K562 (cell line): ENCODE results near the gene DAB2. TPM values are rescaled to one million over a fixed set of nuclear protein-coding genes. Genes with fewer than 3 reads are reported as not detected.

Experiments
- ATAC-seq: fragments of 200-7000 bp; cut with Tn5 transposase; 3 replicates; pipeline ENCODE4 v1.9.1; 2020; ENCODE audit warnings: moderate library complexity
- BruUV-seq: library from RNA; stranded (reverse); fragments of 400-500 nt; replicated peaks from 2 replicates; lab custom pipeline; 2021; lab: Mats Ljungman, UMichigan
- CTCF ChIA-PET: fragments of 300-600 bp; formaldehyde crosslinking; extraction: SDS; loops from one replicate; lab custom pipeline; 2021; ENCODE audit warnings: low intra/inter-chr PET ratio; lab: Yijun Ruan, JAX
- POLR2A ChIA-PET: fragments of 300-600, 350-650 bp; sonication (Branson Sonifier 250); formaldehyde crosslinking; extraction: SDS; loops from one replicate; lab custom pipeline; 2021; ENCODE audit warnings: antibody characterized with exemption, inconsistent platforms; lab: Yijun Ruan, JAX
- DNase-seq, 4 experiments: peaks; one replicate each; pipeline versions ENCODE4 v3.0.0 to v3.0.0-alpha.2; 2011 to 2018; ENCODE audit warnings: low spot score in 3 of 4, mixed read lengths in 3 of 4; ENCODE audit errors: extremely low read depth in 1 of 4
- FAIRE-seq: peaks from 2 replicates; lab custom pipeline; 2011; peaks lifted over from hg19 to GRCh38; lab: Jason Lieb, UNC
- H2AFZ ChIP-seq: 2 replicates; pipeline ENCODE4 v1.6.0; 2011; ENCODE audit warnings: low read depth, low read length, control low read depth, inconsistent platforms
- H3K27ac ChIP-seq: fragments of 200-600 bp; 3 replicates; pipeline ENCODE4 v1.8.0; 2011; ENCODE audit warnings: low read depth, mild to moderate bottlenecking, control low read depth, inconsistent platforms, low read length, moderate library complexity, mixed read lengths; ENCODE audit errors: extremely low read depth
- H3K27me3 ChIP-seq, 2 experiments: fragments of 300-600 bp in 1 of 2; 2 replicates in 1 of 2; 3 replicates in 1 of 2; pipeline versions ENCODE4 v1.6.0 to v1.8.0; 2011; ENCODE audit warnings: inconsistent platforms in 2 of 2, low read length in 2 of 2, mild to moderate bottlenecking in 1 of 2, mixed read lengths in 1 of 2, moderate library complexity in 1 of 2; ENCODE audit not compliant: control insufficient read depth in 2 of 2, insufficient read depth in 2 of 2
- H3K36me3 ChIP-seq: fragments of 300-600 bp; 3 replicates; pipeline ENCODE4 v1.8.0; 2011; ENCODE audit warnings: mild to moderate bottlenecking, low read length, inconsistent platforms; ENCODE audit not compliant: control insufficient read depth, insufficient read depth
- H3K4me1 ChIP-seq, 2 experiments: fragments of 200-600 bp in 1 of 2; replicated peaks in 1 of 2; 2 replicates in 1 of 2; 3 replicates in 1 of 2; pipeline versions ENCODE4 v1.5.1 to v1.8.0; 2011; ENCODE audit warnings: inconsistent platforms in 2 of 2, low read length in 2 of 2, mild to moderate bottlenecking in 1 of 2, mixed read lengths in 1 of 2, moderate library complexity in 1 of 2; ENCODE audit not compliant: control insufficient read depth in 2 of 2, insufficient read depth in 2 of 2
- H3K4me2 ChIP-seq: 2 replicates; pipeline ENCODE4 v1.6.1; 2011; ENCODE audit warnings: low read length, control low read depth, inconsistent platforms, mixed read lengths; ENCODE audit not compliant: insufficient read depth
- H3K4me3 ChIP-seq: fragments of 200-600 bp; sonication (generic), shearing (Covaris generic); 2 replicates; pipeline ENCODE4 v1.5.1; 2016; ENCODE audit warnings: control low read depth, inconsistent platforms
- H3K79me2 ChIP-seq: fragments of 200-600 bp; 3 replicates; pipeline ENCODE4 v1.8.0; 2011; ENCODE audit warnings: low read length, inconsistent platforms; ENCODE audit not compliant: control insufficient read depth, insufficient read depth
- H3K9ac ChIP-seq, 2 experiments: 2 replicates each; pipeline versions ENCODE4 v1.6.0 to v1.6.1; 2011; ENCODE audit warnings: low read depth in 2 of 2, low read length in 2 of 2, control low read depth in 1 of 2, inconsistent platforms in 1 of 2, mild to moderate bottlenecking in 1 of 2, mixed read lengths in 1 of 2; ENCODE audit not compliant: insufficient read depth in 1 of 2
- H3K9me1 ChIP-seq: one replicate; pipeline ENCODE4 v1.6.0; 2011; ENCODE audit warnings: inconsistent platforms, mild to moderate bottlenecking, low read length, moderate library complexity; ENCODE audit not compliant: control insufficient read depth, insufficient read depth
- H3K9me3 ChIP-seq: replicated peaks from 2 replicates; pipeline ENCODE4 v1.5.1; 2011; ENCODE audit warnings: low read depth, low read length, inconsistent platforms; ENCODE audit not compliant: control insufficient read depth, insufficient read depth
- H4K20me1 ChIP-seq: replicated peaks from 2 replicates; pipeline ENCODE4 v1.6.1; 2011; ENCODE audit warnings: low read length, inconsistent platforms, mixed read lengths; ENCODE audit not compliant: control insufficient read depth, insufficient read depth
- ARHGAP35 ChIP-seq: fragments of 450-650 bp; IDR thresholded peaks from 2 replicates; pipeline ENCODE4 v1.6.1; 2018; ENCODE audit not compliant: partially characterized antibody
- MTF1 ChIP-seq: fragments of 250-450 bp; sonication (Bioruptor Pico); IDR thresholded peaks from 2 replicates; pipeline ENCODE4 v1.9.0; 2021; ENCODE audit warnings: moderate library complexity, mild to moderate bottlenecking, inconsistent platforms, borderline replicate concordance
- MYC ChIP-seq, 2 experiments: fragments of 250-450 bp in 1 of 2; sonication (Bioruptor Pico) in 1 of 2; IDR thresholded peaks; 2 replicates each; pipeline versions ENCODE4 v1.5.1 to v1.6.1; 2012 to 2021; ENCODE audit warnings: low read depth in 2 of 2, borderline replicate concordance in 1 of 2, improper control_type of control experiment in 1 of 2, low read length in 1 of 2, mild to moderate bottlenecking in 1 of 2, moderate library complexity in 1 of 2
- PHF8 ChIP-seq: fragments of 200-600 bp; sonication (generic); IDR thresholded peaks from 2 replicates; pipeline ENCODE4 v1.6.1; 2012; ENCODE audit warnings: mixed run types, mild to moderate bottlenecking, inconsistent platforms, low read length, moderate library complexity, borderline replicate concordance
- RAD21 ChIP-seq, 2 experiments: fragments of 250-450 bp in 1 of 2; fragments of 450-650 bp in 1 of 2; sonication (Bioruptor Pico) in 1 of 2; formaldehyde crosslinking in 1 of 2; IDR thresholded peaks in 1 of 2; conservative IDR thresholded peaks in 1 of 2; 2 replicates each; pipeline versions ENCODE4 v1.4.0 to v1.8.0; 2020 to 2022; ENCODE audit warnings: mild to moderate bottlenecking in 2 of 2, moderate library complexity in 1 of 2
- SNAPC5 ChIP-seq: fragments of 250-450 bp; sonication (Bioruptor Pico); IDR thresholded peaks from 2 replicates; pipeline ENCODE4 v1.8.0; 2021; ENCODE audit warnings: moderate library complexity, mild to moderate bottlenecking, inconsistent platforms
- STAG1 ChIP-seq: sonication (generic); formaldehyde crosslinking; IDR thresholded peaks from 2 replicates; pipeline ENCODE4 v1.5.0; 2020; ENCODE audit warnings: missing genetic modification reagents, borderline replicate concordance
- TCF7L2 ChIP-seq: fragments of 150-350 bp; IDR thresholded peaks from 2 replicates; pipeline ENCODE4 v1.6.1; 2016; ENCODE audit warnings: low read depth, mild to moderate bottlenecking, low read length, moderate library complexity
- ZKSCAN1 ChIP-seq: fragments of 150-350 bp; IDR thresholded peaks from 2 replicates; pipeline ENCODE4 v1.6.1; 2016; ENCODE audit warnings: low read depth, low read length
- ZKSCAN8 ChIP-seq: fragments of 200-800 bp; sonication (Bioruptor generic); IDR thresholded peaks from 2 replicates; pipeline ENCODE4 v1.6.1; 2016; ENCODE audit warnings: missing genetic modification characterization, missing compliant biosample characterization
- ZNF507 ChIP-seq: conservative IDR thresholded peaks from 2 replicates; pipeline ENCODE4 v1.6.1; 2017; ENCODE audit warnings: missing genetic modification characterization, missing compliant biosample characterization
- ZNF764 ChIP-seq: fragments of 250-450 bp; sonication (Bioruptor Pico); IDR thresholded peaks from 2 replicates; pipeline ENCODE4 v1.4.0; 2020; ENCODE audit warnings: low read depth, mild to moderate bottlenecking, moderate library complexity
- WGBS: fragments of 100-300 bp; shearing (Covaris generic); methylation state at CpG from one replicate; pipeline ENCODE4 v1.1.6; 2016; ENCODE audit warnings: low coverage, mixed read lengths; ENCODE audit not compliant: insufficient coverage; ENCODE audit errors: missing lambda C conversion rate; 5-methylcytosine and 5-hydroxymethylcytosine counted together
- in situ Hi-C: fragments of 300-500 bp; cut with MboI; formaldehyde crosslinking; loops from 4 replicates; pipeline ENCODE4 v1.15.0; 2018; ENCODE audit warnings: inconsistent platforms, mixed read lengths
- intact Hi-C: fragments of 100-400 bp; cut with micrococcal nuclease; formaldehyde crosslinking; loops from 2 replicates; pipeline ENCODE4 v1.14.2; 2022
- polyA plus RNA-seq, 8 experiments: library from polyadenylated mRNA; depleted of rRNA in 4 of 8; stranded (reverse) in 5 of 8; unstranded in 3 of 8; fragments of >200 nt; fragmentation: Nextera tagmentation in 2 of 8; fragmentation: Illumina TruSeq in 1 of 8; extraction: Ambion mirVana in 2 of 8; extraction: Trizol in 1 of 8; gene quantifications; 2 replicates each; pipeline versions ENCODE4 v1.2.1 to v1.2.3, GENCODE V29; 2011 to 2014; ENCODE audit warnings: inconsistent platforms in 1 of 8, missing spikeins in 1 of 8
- total RNA-seq, 7 experiments: library from RNA; depleted of rRNA in 6 of 7; stranded (reverse); fragments of >200 nt in 6 of 7; fragmentation: Illumina TruSeq in 2 of 7; extraction: Trizol in 2 of 7; gene quantifications; 2 replicates each; pipeline versions ENCODE4 v1.2.1 to v1.2.3, GENCODE V29; 2011 to 2021; ENCODE audit warnings: low replicate concordance in 1 of 7
- TF ChIP-seq, protein P1 (sequence below): fragments of 450-650 bp; formaldehyde crosslinking; IDR thresholded peaks from 2 replicates; pipeline ENCODE4 v1.4.0; 2022; ENCODE audit warnings: missing genetic modification characterization

DAB2 gene
- total and polyA plus RNA-seq, 9 of the 15 experiments (the other 6 are each of a cell fraction or from before 2014, with no cell fraction given) = 6.6 to 29.9 (median 24.1) TPM

DNA sequence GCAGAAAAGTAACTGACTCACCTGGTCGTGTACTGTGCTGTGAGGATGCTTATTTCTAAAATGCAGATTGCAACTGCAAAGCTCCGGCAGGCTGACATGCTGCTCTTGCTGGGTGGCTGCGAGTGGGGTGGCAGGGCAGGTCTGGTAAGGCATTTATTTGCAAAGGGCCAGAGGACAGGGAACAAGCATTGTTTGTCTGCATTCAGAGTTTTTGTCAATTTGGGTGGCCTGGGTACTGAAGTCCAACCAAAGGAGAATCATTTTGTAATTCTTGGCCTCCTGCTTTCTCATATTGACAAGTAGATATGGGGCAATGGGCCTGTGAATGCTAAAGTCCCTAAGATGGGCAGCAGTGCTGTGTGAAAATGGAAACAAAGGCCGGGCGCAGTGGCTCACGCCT is 60.4 kb downstream of the DAB2 start, which contains the start of gene C9:
Gene C9, minus strand, starts transcription at position 129 of the 400 bp plus-strand sequence. Its CDS starts 31 bp downstream, at position 98.
- H3K27me3 ChIP-seq = peaks cover 0 to 4% of the 10 kb centered on the region in 2 experiments; a peak in 1 of 5 replicates
- TF ChIP-seq PHF8 (no peak), SNAPC5 (CRISPR knock-in tag) (no peak), TCF7L2 (no peak), MTF1 (CRISPR knock-in tag) (no peak), ZKSCAN8 (no peak), ZNF507 (no peak), ARHGAP35 (no peak), ZKSCAN1 (no peak), ZNF764 (no peak), MYC (IDR thresholded peaks at IDR 0.05; ENCODE audit: low read depth, low read length) (no peak), MYC (CRISPR knock-in tag; IDR thresholded peaks at IDR 0.05; ENCODE audit: borderline replicate concordance, low read depth) (no peak), RAD21 (CRISPR knock-in tag; conservative IDR thresholded peaks at IDR 0.05 in 1 of 2, IDR thresholded peaks at IDR 0.05 in 1 of 2) (no peak), STAG1 (CRISPR knock-in tag) (no peak)
- TF ChIP-seq, protein P1, sequence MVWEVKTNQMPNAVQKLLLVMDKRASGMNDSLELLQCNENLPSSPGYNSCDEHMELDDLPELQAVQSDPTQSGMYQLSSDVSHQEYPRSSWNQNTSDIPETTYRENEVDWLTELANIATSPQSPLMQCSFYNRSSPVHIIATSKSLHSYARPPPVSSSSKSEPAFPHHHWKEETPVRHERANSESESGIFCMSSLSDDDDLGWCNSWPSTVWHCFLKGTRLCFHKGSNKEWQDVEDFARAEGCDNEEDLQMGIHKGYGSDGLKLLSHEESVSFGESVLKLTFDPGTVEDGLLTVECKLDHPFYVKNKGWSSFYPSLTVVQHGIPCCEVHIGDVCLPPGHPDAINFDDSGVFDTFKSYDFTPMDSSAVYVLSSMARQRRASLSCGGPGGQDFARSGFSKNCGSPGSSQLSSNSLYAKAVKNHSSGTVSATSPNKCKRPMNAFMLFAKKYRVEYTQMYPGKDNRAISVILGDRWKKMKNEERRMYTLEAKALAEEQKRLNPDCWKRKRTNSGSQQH (CRISPR knock-in tag) = no peak
- TF ChIP-seq, all 486 proteins: peak for 0
- Histone ChIP-seq H2AFZ (no peak within 1 kb of the TSS), H3K9ac (no peak within 1 kb of the TSS), H3K27ac (no peak within 1 kb of the TSS), H3K9me3 (peaks cover 3% of the 10 kb centered on the region; the same call in 1 of the 2 replicates), H3K36me3 (no peaks in the 10 kb centered on the region), H3K4me2 (no peak within 1 kb of the TSS), H3K79me2 (no peaks in the 10 kb centered on the region), H3K4me3 (no peak within 1 kb of the TSS), H3K4me1 (no peaks in the 10 kb centered on the region), H3K9me1 (no peaks in the 10 kb centered on the region), H4K20me1 (no peaks in the 10 kb centered on the region)
- no peak for ATAC-seq
- DNase-seq = no peak
- ChIA-PET CTCF (no interaction called here), POLR2A (no interaction called here)
- 4% methylated on average over 6 of the region's 6 CpGs for WGBS
- no TSS peak for BruUV-seq
- intact Hi-C loops (no loop called here), in situ Hi-C loops (no loop called here)
- FAIRE-seq = no peak
